Glomerular endothelial cell (primary cell): ENCODE measurements around the gene RDH16. TPM values are rescaled to one million over a fixed set of nuclear protein-coding genes. Genes with fewer than 3 reads are reported as not detected.
A peak's percentile ranks its signal among the peaks of the same experiment; 100 is the strongest.
"Not testable (repeated sequence)": the region's sequence is repeated elsewhere in the genome, so short reads cannot be mapped to it uniquely, and the experiment has no call there.

Experiments
- DNase-seq: peaks from one replicate; pipeline ENCODE4 v3.0.0-alpha.2; 2011; ENCODE audit warnings: low read depth, low spot score; ENCODE audit errors: extremely low read depth
- total RNA-seq: library from RNA; depleted of rRNA; stranded (reverse); fragments of >200 nt; gene quantifications from 2 replicates; pipeline ENCODE4 v1.2.3, GENCODE V29; 2015

The RDH16 gene
- total RNA-seq, 1 donor from 2014 or later: not detected

DNA sequence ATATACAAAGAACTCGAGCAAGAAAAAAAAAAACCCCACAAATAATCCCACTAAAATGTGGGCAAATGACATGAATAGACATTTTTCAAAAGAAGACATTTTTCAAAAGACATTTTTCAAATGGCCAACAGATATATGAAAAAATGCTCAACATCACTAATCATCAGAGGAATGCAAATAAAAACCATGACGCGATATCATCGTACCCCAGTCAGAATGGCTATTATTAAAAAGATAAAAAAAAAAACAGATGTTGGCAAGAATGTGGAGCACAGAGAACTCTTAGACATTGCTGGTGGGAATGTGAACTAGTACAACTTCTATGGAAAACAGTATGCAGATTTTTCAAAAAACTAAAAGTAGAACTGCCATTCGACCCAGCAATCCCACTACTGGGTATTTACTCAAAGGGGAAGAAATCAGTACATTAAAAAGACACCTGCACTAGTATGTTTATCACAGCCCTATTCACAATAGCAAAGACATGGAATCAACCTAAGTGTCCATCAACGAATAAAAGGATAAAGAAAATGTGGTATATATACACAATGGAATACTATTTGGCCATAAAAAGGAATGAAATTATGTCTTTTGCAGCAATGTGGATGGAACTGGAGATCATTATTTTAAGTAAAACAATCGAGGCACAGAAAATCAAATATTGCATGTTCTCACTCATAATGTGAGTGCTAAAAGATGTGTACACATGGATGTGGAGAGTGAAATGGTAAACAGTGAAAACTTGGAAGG is 32.6 kb upstream of the RDH16 start:
- no peak for DNase-seq

DNA sequence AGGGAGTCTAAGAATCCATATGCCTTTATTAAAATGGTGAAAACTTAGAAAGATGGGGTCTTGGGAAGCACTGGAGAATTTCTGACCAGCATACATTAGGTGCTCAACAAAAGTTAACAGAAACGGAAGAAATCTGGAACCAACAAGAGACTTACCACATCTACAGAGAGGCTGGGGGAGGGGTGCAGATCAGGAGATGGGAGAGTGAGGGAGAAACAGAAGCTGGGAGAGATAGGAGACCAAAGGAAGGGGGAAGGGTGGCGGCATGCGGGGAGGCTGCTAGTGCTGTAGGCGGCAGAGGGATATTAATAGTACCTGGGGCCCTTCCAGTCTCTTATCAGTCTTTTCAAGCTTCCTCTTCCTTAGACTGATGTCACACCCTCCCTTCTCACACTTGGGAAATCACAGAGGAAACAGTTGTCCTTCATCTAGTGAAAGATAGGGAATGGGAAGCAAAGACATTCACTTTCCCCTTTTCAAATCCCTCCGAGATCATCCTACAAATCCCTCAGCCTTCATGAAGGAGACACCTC is 30.9 kb upstream of the RDH16 start:
- DNase-seq: peak; percentile 16

DNA sequence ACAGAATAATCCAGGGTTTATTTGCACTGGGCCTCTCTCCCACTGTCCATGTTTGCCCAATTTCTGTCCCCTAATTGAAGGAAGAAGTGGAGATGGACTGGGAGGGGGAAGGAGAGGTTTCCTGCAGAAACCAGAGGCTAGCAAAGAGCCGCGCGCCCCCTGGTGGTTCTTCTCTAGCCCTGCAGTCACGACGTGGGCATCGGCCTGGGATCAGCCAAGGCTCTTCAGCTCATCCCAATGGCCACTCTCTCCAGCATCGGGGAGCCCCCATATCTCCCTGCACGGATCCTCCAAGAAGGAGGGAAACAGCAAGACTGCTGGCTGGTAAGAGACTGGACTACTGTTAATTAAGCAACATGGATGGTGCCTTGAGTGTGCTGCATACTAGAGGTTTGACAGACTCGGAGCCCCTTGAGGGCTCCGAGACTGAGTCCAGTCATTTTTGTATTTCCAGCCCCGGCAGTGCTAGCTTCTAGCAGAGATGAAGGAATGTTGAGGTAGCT is 30.2 kb upstream of the RDH16 start:
- peak; percentile 31 for DNase-seq

DNA sequence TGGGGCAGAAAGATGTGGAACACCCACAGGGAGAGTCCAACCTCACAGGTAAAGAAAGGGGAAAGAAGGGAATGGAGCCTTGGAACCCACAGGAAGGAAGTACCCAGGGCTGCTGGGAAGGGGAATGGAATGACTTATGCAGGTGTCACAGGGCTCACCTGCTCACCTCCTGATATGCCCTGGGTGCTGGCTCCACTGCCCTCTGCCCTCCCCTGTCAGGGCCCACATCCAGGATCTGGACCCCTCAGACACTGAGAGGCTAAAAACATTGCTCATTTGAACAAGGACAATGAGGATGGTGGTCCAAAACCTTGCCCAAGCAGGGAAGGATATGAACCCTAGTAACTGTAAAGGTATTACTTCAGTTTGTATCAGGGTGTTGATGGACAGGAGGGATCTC is 29.6 kb upstream of the RDH16 start:
- no peak for DNase-seq

DNA sequence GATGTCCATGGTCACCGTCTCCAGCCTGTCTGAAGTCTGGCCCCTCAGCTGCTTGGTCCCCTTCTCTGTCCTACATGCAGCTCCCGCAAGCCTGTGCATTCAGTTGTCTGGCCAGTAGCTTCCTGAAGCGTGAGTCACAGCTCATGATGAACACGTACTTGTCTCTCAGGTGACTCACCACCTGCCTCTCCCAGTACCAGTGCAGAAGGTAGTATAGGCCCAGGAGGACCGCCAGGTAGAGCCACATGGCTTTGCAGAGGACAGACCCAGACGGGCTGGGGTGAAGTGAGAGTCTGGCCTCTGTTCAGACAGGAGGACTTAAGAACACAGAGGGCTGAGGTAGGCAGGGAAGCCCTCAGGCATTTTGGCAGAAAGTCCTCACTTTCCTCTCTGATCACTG is 28.3 kb upstream of the RDH16 start:
- DNase-seq: not testable (repeated sequence)

DNA sequence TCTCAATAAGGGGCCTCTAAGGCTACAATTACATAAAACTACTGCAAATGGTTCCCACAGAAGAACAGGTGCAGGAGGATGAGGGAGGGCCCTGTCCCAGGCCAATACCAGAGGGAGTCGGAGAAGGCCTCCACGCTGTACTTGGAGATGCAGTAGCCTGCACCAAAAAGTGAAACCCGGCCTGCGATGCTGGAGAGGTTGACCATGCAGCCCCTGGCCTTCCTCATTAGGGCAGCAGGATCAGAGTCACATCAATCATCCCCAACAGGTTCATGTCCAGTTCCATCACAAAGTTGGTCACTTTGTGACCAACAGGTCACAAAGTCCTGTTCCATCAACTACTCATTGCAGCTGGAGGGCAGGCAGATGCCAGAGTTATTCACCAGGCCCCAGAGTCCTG is 26.0 kb upstream of the RDH16 start:
- no peak for DNase-seq

DNA sequence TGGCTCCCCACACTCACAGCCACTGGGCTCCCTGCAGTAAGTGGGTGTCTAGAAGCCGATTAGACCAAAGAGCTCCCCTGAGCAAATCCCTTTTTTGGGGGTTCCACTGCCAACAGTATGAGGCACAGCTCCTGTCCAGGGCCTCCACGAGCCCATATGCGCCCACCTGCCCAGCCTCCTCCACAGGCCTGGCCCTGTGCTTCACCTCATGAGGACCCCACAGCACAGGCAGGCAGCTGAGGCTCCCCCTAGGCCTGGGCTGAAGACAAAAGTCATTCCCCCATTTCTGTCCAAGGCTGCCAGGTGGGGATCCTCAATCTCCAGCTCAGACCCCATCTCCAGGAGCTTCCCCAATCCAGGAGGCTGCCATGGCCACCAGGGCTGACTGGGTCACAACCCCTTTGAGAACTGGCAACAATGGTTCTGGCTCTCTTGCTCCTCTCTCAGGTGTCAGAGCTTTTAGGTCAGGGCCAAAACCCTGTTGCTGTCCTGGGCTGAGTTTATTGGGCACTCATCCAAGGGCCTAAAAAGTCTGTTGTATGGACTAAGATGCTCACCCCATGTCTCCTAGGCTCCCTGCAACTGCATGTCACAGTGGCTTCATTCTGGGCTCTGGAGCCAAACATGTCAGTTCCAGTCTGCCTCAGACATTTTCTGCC is 25.3 kb upstream of the RDH16 start:
- DNase-seq: not testable (repeated sequence)

DNA sequence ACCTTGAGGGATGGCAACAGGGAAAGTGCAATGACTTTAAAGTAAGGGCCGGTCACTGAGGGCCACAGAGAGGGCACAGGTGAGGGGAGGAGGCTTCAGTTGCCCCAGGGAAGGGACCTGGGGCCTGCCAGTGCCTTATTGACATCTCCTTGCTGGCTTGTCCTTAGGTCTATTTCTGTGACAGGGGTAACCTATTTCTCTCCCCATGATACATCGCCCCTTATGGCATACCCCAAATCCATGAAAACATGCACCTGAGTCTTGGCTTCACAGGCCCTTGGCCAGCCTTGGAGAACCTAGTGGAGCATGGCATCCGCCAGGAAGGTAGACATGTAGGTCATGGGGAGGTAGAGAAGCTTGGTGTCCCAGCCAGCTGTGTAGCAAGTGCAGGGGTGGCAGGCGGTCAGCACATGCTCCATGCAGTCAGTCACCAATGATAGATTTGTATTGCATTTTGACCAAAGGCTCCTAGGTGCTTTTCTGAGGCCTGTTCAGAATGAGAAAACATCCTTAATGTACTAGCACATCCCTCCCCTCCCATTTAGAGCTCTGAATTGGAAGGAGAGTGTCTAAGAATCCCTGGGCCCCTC is 23.6 kb upstream of the RDH16 start:
- no peak for DNase-seq

DNA sequence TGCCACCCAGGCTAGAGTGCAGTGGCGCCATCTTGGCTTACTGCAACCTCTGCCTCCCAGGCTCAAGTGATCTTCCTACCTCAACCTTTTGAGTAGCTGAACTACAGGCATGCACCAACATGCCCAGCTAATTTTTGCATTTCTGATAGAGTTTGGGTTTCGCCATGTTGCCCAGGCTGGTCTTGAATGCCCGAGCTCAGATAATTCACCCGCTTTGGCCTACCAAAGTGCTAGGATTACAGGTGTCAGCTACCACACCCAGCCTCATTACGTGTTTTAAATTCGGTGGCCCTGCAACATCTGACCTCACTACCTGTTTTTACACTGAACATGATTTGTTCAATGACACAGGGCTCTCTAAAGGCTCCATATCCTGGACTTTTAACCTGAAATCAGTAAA is 22.9 kb upstream of the RDH16 start:
- no peak for DNase-seq

DNA sequence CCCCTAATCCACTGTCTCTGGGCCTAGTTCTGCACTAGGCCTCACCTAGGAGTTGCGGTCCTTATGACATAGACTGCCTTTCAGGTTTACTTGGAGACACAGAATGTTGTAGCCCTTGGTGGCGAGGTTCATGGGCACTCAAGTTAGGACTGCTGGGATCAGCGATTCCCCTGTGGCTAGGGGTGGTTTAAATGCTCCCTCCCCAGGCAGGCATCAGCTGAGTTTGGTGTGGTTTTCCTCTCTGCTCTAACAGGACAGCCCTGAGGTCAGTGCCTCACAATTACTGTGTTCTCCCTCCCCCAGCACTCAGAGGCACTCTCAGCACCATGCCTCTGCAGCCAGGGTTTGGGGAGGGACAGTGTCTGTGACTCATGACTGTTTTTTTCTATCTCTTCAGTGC is 22.2 kb upstream of the RDH16 start:
- no peak for DNase-seq

DNA sequence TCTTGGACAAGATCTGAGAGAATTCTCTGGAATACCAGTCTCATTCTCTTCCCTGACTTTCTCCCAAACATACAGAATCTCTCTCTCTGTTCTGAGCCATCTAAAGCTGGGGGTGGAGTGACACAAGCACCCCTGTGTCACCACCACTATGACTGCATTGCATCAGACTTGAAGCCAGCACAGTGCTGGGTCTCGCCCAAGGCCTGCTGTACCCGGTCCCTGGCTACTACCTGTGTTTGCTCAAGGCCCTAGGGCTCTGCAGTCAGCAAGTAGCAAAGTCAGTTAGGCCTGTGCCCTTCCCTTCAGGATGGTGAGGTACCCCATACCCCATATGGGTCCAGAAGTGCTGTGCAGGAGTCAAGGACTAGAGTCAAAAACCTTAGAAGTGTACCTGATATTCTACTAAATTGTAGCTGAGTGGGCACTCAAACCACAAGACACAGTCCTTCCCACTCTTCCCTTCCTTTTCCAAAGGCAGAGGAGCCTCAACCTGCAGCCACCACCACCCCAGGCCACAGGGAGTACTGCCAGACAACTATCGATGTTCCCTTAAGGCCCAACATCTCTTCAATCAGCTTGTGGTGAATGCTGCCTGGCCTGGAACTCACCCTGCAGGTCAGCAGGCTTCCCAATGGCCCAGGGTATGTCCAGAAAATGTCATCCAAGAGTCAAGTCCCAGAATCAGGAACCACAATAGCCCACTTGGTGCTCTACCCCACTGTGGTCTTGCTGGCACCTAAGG is 21.2 kb upstream of the RDH16 start:
- DNase-seq: no peak

DNA sequence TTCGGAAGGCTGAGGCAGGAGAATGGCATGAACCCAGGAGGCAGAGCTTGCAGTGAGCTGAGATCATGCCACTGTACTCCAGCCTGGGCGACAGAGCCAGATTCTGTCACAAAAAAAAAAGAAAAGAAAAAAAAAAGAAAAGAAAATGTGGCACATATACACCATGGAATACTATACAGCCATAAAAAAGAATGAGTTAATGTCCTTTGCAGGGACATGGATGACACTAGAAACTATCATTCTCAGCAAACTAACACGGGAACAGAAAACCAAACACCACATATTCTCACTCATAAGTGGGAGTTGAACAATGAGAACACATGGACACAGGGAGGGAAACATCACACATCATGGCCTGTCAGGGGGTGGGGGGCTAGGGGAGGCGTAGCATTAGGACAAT is 20.0 kb upstream of the RDH16 start:
- DNase-seq: not testable (repeated sequence)

DNA sequence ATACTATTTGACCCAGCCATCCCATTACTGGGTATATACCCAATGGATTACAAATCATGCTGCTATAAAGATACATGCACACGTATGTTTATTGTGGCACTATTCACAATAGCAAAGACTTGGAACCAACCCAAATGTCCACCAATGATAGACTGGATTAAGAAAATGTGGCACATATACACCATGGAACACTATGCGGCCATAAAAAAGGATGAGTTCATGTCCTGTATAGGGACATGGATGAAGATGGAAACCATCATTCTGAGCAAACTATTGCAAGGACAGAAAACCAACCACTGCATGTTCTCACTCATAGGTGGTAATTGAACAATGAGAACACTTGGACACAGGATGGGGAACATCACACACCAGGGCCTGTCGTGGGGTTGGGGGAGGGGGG is 16.8 kb upstream of the RDH16 start:
- DNase-seq: not testable (repeated sequence)

DNA sequence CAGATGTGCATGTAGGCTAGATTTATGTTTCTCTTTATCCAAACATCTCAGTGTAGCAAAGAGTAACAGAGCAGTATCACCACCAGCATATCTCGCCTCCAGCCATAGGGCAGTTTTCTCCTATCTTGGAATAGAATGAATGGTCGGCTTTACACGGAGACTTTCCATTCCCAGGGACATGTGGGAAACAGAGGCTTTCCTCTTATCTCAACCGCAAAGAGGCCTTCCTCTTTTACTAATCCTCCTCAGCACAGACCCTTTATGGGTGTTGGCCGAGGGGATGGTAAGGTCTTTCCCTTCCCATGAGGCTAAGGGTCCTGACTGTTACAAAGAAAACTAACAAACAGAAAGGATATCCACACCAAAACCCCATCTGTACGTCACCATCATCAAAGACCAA is 11.5 kb upstream of the RDH16 start:
- DNase-seq: not testable (repeated sequence)

DNA sequence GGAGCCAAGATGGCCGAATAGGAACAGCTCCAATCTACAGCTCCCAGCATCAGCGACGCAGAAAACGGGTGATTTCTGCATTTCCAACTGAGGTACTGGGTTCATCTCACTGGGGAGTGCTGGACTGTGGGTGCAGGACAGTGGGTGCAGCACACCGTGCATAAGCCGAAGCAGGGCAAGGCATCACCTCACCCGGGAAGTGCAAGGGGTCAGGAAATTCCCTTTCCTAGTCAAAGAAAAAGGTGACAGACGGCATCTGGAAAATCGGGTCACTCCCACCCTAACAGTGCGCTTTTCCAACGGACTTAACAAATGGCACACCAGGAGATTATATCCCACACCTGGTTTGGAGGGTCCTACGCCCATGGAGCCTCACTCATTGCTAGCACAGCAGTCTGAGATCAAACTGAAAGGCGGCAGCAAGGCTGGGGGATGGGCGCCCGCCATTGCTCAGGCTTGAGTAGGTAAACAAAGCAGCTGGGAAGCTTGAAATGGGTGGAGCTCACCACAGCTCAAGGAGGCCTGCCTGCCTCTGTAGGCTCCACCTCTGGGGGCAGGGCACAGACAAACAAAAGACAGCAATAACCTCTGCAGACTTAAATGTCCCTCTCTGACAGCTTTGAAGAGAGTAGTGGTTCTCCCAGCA is 8.7 kb upstream of the RDH16 start:
- DNase-seq: not testable (repeated sequence)

DNA sequence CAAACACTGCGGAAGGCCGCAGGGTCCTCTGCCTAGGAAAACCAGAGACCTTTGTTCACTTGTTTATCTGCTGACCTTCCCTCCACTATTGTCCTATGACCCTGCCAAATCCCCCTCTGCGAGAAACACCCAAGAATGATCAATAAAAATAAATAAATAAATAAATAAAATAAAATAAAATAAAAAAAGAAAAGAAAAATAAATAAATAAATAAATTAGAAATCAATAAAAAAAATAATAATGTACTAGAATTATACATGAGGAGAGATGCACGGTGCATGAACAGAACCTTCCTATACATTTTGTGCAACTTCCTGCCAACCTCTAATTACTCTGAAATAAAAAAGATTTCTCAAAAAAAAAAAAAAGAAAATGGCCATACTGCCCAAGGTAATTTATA is 7.7 kb upstream of the RDH16 start:
- not testable (repeated sequence) for DNase-seq

DNA sequence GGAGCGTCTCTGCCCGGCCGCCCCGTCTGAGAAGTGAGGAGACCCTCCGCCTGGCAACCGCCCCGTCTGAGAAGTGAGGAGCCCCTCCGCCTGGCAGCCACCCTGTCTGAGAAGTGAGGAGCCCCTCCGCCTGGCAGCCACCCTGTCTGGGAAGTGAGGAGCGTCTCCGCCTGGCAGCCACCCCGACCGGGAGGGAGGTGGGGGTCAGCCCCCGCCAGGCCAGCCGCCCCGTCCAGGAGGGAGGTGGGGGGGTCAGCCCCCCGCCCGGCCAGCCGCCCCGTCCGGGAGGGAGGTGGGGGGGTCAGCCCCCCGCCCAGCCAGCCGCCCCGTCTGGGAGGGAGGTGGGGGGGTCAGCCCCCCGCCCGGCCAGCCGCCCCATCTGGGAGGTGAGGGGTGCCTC is 6.1 kb upstream of the RDH16 start:
- not testable (repeated sequence) for DNase-seq

DNA sequence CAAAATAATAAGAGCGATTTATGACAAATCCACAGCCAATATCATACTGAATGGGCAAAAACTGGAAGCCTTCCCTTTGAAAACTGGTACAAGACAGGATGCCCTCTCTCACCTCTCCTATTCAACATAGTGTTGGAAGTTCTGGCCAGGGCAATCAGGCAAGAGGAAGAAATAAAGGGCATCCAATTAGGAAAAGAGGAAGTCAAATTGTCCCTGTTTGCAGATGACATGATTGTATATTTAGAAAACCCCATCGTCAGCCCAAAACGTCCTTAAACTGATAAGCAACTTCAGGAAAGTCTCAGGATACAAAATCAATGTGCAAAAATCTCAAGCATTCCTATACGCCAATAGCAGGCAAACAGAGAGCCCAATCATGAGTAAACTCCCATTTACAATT is 4.8 kb upstream of the RDH16 start:
- DNase-seq: not testable (repeated sequence)

DNA sequence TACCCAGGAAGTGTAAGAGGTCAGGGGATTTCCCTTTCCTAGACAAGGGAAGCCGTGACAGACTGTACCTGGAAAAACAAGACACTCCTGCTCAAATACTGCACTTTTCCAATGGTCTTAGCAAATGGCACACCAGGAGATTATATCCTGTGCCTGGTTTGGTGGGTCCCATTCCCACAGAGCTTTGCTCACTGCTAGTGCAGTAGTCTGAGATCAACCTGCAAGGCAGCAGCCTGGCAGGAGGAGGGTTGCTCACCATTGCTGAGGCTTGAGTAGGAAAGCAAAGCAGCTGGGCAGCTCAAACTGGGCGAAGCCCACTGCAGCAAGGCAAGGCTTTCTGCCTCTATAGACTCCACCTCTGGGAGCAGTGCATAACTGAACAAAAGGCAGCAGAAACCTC is 1.0 kb upstream of the RDH16 start:
- no peak for DNase-seq

DNA sequence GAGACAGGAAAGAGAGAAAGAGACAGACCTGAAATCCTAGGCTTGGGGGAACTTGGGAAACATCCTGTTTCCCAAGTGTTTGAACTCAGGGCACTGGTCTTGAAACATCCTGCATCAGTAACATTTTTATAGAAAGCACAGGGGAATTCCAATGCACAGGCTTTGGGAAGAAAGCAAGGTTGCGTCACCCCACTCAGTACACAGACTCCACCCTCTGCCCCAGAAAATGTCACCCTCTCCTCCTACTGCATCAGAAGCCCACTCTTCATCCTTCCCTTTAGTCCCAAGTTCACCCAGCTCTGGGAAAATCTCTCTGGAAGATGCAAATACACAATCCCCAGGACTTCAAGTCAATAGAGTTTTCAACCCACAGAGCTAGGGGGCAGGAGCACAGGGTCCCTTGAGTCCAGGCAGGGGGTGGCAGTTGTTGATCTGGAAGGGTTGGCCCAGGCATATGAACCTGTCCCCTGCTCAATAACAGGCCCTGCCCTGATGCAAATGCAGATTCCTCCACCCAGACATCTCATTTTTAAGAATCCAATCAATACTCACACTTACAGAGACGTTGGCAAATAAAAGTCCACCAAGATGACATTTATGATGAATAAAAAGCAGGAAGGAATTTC is 1.7 kb downstream of the RDH16 start:
- no peak for DNase-seq
